IPS-NIHi7 (cell line): ENCODE results near the gene UBL7.
A peak's percentile ranks its signal among the peaks of the same experiment; 100 is the strongest.
"Not testable (repeated sequence)": the region's sequence is repeated elsewhere in the genome, so short reads cannot be mapped to it uniquely, and the experiment has no call there.

Experiments
- DNase-seq: peaks from one replicate; pipeline ENCODE4 v3.0.0; 2012; ENCODE audit warnings: mixed read lengths; ENCODE audit errors: extremely low spot score

The UBL7 gene

GRCh38 chr15:74460871-74461846 is at the start of gene UBL7:
Gene UBL7 (minus strand): TSS chr15:74461160. CDS start chr15:74458867, 2,293 bp downstream.
- peak; percentile 98 for DNase-seq

- DNase-seq: no peak
Measured at GRCh38 chr15:74506515-74506840, 45.5 kb upstream of the UBL7 start.

- DNase-seq: no peak
Measured at GRCh38 chr15:74505837-74506514, 45.0 kb upstream of the UBL7 start.

- no peak for DNase-seq
Measured at GRCh38 chr15:74504836-74505235, 43.9 kb upstream of the UBL7 start.

- DNase-seq: no peak
Measured at GRCh38 chr15:74504418-74504817, 43.5 kb upstream of the UBL7 start.

GRCh38 chr15:74502301-74502700 is 41.3 kb upstream of the UBL7 start:
- DNase-seq: no peak

- DNase-seq: peak; percentile 46
Measured at GRCh38 chr15:74500401-74500800, 39.4 kb upstream of the UBL7 start.

GRCh38 chr15:74499366-74499765 is 38.4 kb upstream of the UBL7 start:
- DNase-seq: no peak

GRCh38 chr15:74497584-74497983 is 36.6 kb upstream of the UBL7 start:
- DNase-seq: no peak

GRCh38 chr15:74496648-74497047 is 35.7 kb upstream of the UBL7 start:
- no peak for DNase-seq

- no peak for DNase-seq
Measured at GRCh38 chr15:74490339-74490689, 29.4 kb upstream of the UBL7 start.

- DNase-seq: peak; percentile 90
Measured at GRCh38 chr15:74489518-74490338, 28.8 kb upstream of the UBL7 start.

- no peak for DNase-seq
Measured at GRCh38 chr15:74488776-74489175, 27.8 kb upstream of the UBL7 start.

GRCh38 chr15:74482661-74483060 is 21.7 kb upstream of the UBL7 start:
- peak; percentile 70 for DNase-seq

GRCh38 chr15:74480364-74480763 is 19.4 kb upstream of the UBL7 start:
- DNase-seq: not testable (repeated sequence)

GRCh38 chr15:74471621-74472020 is 10.7 kb upstream of the UBL7 start:
- not testable (repeated sequence) for DNase-seq

GRCh38 chr15:74470631-74471395 is 9.9 kb upstream of the UBL7 start:
- no peak for DNase-seq

- no peak for DNase-seq
Measured at GRCh38 chr15:74468341-74469032, 7.5 kb upstream of the UBL7 start.

GRCh38 chr15:74466570-74466969 is 5.6 kb upstream of the UBL7 start:
- no peak for DNase-seq

GRCh38 chr15:74464897-74465296 is 3.9 kb upstream of the UBL7 start:
- no peak for DNase-seq

GRCh38 chr15:74464216-74464615 is 3.3 kb upstream of the UBL7 start:
- DNase-seq: no peak
